ENCODE measurements around the gene ORM2.

ORM2 gene

DNA sequence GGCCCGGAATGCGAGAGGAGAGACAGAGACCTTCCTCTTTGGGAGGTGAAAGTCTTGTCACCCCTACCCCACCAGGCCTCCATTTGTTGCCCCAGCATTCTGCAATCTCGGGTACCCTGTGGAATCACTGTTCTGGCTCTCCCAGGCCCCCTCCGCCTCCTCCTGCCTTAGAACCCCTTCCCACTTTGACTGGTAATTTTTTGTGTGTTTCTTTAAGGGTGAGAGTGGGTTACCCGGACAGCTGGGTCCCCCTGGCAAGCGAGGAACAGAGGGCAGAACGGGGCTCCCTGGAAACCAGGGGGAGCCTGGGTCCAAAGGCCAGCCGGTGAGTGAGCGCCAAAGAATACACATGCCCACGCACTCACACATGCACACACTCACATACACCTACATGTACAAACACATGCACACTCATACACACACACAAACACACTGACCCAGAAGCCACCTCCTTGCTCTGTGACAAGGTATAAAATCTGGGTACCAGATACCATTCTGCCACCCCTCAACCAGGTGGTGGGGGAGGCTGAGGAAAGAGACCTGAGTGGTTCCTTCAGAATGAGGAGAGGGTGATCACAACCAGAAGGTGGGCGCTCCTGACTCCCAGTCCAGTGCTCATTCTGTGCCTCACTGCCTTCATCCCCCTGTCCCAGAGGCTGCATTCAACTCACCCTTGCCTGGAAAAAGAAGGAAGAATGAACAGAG lies 37.6 kb upstream of the ORM2 start:
- no peak overlapping the region for H3K4me3 ChIP-seq (ENCODE audit: low read depth, low read length)

DNA sequence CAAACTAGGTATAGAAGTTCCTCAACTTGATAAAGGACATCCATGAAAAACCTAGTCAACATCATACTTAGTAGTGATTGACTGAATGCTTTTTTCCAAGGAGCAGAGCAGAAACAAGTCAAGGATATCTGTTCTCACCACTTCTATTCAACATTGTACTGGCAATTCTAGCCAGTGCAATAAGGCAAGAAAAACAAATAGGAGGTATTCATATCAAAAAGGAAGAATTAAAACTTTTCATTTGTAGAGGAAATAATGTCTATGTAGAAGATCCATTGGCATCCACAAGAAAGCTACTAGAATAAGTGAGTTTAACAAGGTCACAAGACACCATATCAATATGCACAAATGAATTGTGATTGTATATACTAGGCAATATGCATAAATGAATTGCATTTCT lies 35.0 kb upstream of the ORM2 start:
- no peak overlapping the region for H3K4me3 ChIP-seq (ENCODE audit: low read depth, low read length)

DNA sequence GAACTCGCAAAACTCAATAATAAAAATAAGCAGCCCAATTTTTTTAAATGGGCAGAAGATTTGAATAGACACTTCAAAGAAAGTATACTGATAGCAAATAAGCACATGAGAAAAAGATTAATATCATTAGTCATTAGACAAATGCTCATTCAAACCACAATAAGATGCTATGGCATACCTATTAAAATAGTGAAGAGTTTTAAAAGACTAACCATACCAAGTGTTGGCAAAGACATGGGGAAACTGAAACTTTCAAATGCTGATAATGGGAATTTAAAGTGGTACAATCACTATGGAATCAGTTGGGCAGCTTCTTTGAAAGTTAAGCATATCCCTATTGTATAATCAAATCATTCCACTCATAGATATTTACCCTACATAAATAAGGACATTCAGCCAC lies 33.3 kb upstream of the ORM2 start:
- no peak overlapping the region for H3K4me3 ChIP-seq (ENCODE audit: low read depth, low read length)

DNA sequence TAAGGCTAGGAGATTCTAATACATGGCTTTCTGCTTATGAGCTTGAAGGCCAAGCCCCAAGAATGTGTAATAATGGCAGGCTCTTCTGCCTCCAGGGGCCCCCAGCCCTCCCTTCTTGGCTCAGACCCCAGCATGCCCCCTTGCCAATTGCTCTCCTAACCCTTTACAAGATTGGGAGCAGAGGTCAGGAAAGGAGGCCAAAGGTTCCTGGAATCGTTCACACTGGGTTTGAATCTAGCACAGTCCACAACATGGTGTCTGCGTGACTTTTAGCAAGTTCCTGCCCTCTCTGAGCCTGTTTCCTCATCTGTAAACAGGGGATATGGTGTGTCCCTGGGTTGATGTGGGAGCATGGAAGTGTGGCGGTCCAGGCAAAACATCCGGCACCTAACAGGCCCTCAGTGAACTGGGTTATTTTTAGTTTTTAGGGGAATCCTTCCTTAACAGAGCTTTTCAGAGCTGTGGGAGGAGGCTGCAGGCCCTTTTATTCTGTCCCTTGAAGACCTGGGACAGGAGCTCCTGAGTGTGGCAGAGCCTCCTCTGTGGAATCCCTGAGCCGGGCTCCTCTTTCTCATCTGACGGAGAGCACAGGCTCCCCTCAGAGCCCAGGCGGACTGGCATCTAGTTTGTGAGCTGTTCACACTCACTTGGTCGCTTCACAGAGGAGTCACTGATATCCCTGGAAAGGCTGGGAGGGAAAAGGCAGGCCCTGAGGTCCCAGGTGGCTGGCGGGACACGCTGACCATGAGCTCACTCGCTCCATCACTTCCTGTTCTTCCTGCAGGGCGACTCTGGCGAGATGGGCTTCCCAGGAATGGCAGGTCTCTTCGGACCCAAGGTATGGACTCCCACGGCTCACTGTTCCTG lies 30.1 kb upstream of the ORM2 start:
- no peak overlapping the region for H3K4me3 ChIP-seq (ENCODE audit: low read depth, low read length)

DNA sequence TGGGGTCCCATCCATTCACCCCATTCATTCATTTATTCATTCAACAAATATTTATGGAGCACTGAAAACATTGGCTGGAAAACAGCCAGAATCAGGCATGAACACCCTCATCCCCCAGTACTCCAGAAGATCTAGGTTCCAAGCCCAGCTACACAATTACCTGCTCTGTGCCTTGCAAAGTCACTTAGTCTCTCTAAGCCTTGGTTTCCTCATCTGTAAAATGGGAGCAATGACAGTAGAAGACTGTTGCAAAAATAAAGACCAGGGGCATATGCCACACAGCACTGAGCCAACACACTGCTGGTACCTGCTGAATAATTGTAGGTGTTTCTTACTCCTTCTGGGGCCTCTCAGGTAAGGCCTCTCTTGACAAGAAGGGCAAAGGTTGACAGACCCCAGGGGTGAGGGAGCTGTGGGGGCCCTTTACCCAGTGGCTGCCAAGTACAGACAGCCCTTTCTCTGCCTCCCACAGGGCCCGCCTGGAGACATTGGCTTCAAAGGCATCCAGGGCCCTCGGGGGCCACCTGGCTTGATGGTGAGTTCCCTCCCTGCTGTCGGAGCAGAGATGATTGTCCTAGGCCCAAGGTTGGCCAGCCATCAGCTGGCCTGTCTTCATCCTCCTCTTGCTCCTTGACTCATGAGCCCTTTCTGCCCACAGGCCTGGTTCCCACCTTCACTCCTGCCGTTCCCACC lies 29.4 kb upstream of the ORM2 start:
- no peak overlapping the region for H3K4me3 ChIP-seq (ENCODE audit: low read depth, low read length)

DNA sequence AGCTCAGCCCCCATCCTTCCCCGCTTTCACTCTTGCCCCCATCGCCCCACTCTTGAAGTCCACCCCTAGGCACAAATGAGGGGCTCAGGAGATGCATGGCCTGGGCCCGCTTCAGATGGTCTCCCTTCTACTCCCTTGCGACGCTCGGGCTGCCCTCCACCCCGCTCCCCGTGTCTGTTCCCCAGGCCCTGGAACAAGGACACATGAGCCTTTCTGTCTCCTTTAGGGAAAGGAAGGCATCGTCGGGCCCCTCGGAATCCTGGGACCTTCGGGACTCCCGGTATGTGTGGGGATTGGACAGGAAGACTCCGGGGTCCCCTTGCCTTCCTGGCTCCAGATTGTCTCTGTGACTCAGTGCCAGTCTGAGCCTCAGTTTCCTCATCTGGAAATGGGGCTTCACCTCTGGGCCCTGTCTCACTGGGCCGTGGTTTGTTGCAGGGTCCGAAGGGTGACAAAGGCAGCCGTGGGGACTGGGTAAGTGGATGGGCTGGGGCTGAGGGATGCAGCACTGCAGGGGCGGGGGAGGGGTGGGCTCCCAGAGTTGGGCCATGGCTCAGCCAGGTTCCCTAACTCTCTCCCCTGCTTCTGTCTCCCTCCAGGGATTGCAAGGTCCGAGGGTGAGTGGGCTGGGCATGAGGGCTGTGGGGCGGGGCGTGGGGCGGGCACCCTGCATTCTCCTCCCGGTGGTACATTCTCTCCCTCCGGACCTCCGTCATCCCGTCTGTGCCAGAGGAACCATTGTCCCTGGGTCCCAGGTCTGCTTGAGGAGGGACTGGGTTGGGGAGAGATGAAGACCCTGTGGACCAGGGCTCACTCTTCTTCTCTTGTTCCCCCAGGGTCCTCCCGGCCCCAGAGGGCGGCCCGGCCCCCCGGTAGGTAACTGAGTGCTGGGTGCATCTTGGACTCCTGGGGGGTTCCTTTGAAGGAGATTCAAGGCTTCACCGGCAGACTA lies 28.5 kb upstream of the ORM2 start:
- H3K4me3 ChIP-seq (ENCODE audit: low read depth, low read length): no peak overlapping the region

DNA sequence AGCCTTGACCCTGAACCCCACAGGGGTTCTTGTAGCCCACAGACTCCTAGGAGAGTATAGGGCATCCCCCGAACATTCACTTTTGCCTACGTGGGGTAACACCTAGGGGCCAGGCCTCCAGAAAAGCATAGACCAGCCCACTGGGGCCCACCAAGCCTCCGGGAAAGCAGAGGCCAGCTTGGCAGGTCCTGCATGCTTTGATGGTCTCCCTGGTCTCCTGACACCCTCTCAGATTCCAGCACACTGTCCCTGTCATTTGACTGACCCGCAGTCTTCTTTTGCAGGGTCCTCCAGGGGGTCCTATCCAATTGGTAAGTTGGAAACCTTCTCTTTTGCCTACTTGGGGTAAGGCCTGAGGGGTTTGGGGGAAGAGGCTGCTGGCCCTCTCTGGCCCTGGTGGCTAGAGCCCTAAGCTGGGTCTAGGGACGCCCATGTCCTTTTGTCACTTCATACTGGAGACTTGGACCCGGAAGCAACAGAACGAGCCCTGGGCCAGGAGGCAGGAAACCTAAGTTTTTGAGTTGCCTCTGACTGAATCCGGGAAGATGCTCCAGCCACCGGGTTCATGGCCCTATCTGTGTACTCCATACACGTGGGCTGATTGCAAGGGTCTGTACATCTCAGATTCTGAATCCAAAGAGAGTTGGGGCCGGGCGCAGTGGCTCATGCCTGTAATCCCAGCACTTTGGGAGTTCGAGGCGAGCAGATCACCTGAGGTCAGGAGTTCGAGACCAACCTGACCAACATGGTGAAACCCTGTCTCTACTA lies 27.7 kb upstream of the ORM2 start:
- H3K4me3 ChIP-seq (ENCODE audit: low read depth, low read length): no peak overlapping the region

DNA sequence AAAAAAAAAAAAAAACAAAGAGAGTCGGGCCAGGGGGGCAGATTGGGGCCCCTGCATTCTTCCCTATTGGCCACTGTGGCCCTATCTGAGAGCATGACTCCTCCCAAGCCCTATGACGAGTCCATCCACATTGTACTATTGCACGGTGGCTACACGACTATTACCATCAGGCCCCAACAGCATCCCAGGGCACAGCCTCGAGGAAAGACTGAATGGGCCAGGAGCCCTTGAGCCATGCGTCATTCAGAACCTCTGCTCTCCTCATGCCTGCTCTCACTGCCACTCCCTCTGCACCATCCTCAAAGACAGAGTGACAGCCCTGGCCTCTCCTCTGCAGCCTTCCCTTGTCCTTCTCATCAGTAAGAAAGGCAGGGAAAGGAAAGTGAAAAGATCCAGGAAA lies 26.9 kb upstream of the ORM2 start:
- no peak overlapping the region for H3K4me3 ChIP-seq (ENCODE audit: low read depth, low read length)

DNA sequence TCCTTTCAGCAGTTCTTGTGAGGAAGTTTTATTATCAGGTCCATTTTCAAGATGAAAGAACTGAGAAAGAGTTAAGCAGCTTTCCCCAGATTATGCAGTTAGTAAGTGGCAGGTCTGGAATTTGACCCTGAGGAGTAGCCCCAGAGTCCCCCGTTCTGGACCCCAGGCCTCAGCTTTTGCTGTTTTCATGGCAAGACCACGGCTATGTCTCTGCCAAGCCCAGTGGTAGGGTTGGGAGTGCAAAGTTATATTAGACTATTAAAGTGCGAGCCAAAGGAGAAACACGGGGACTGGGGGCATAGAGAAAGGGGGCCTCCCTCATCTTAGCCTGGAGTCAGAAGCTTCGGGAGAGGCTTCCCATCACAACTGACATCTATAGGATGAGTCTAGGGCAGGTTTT lies 26.1 kb upstream of the ORM2 start:
- no peak overlapping the region for H3K4me3 ChIP-seq (ENCODE audit: low read depth, low read length)

DNA sequence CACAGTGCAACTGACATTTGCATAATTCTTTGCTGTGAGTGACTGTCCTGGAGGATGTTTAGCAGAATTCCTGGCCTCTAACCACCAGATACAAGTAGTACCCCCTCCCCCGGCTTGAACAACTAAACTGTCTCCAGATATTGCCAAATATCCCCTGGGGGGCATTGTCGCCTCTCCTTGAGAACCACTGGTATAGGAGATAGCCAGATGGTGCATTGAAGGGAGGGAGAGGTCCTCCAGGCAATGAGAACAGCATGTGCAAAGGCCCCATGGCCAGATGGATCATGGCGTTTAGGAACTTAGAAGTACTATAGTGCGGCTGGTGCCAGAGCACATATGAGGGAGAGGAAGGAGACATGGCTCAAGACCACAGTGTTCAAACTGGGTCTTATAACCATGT lies 25.7 kb upstream of the ORM2 start:
- no peak overlapping the region for H3K4me3 ChIP-seq (ENCODE audit: low read depth, low read length)

DNA sequence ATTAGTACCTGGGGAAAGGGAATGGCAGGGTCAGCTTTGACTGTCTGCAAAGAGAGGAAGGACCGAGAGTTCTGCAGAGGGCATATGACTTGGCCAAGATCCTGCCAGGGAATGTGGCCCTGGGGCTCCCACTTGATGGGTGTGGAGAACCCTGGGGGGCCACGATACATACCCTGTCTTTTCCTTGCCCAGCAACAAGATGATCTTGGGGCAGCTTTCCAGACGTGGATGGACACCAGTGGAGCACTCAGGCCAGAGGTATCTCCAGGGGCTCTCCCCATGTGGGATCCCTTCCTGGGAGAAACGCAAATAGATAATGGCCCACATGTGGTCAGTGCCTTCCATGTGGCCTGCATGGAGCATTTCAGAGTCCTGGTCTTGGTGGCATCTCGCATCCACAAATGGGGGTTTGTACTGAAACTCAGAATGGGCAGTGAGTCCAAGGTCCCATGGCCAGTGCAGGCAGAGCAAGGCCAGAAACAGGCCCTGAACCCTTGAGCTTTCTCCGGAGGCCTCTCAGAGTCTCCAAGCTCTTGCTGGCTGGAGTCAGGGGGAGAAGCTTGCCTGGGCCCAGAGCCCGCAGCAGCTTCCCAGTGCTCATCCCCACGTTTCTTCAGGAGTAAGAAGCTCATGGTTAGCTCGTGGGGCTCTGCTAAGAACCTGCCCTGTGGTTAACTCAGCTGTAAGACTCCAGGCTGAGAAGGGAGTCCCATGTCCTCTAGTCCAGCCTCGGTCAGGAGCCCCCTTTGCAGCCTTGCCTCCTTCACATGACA lies 25.1 kb upstream of the ORM2 start:
- no peak overlapping the region for H3K4me3 ChIP-seq (ENCODE audit: low read depth, low read length)

DNA sequence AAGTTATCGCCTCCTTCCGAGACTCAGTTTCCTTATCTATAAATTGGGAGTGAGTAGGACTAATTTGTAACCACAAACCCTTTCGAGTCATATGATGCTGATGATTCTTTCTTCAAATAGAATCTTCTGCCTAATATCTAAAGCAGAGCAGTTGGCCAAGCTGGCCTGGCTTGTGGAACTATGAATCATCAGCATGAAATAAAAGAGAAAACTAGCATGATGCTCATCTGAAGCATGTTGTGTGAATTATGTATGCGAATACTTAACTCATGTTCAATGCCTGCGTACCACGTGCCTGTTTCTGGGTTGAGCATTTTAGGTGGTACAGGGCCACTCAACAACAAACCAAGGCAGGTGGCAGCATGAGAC lies 21.8 kb upstream of the ORM2 start:
- no peak overlapping the region for H3K4me3 ChIP-seq (ENCODE audit: low read depth, low read length)

DNA sequence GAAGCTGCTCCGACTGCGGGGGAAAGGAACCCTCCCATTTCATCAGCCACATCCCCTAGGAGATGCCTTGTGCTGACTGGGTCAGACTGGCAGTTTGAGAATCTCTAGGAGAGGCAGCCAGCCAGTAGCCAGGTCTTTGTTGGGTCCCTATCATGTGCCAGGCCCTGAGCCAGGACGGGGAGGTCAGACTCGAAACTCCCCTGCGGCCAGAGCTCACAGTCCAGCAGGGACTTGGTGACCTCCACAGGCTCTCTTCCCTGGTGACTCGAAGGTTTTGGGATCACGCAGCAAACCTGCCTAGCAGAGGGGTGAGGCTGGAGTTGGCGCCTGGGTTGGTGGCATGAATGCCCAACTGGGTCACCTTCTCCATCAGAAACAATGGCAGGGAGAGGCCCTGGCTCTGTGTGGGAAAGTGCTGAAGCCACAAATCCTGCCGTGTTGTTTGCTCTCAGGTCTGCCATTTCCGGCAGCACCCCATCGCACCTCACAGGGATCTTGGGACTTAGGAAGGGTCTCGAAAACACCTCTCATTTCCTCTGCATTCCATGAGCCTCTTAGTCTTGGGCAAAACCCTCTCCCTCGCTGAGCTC lies 21.2 kb upstream of the ORM2 start:
- no peak overlapping the region for H3K4me3 ChIP-seq (ENCODE audit: low read depth, low read length)

DNA sequence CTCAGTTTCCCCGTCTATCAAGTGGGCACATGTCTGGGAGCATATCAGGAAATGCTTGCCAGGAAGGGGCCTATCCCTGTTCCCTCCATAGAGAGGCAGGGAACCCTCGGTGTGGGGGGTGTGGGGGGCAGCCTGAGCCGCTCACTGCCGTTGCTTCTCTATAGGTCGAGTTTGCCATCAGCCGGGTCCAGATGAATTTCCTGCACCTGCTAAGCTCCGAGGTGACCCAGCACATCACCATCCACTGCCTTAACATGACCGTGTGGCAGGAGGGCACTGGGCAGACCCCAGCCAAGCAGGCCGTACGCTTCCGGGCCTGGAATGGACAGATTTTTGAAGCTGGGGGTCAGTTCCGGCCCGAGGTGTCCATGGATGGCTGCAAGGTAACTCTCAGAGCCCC lies 20.6 kb upstream of the ORM2 start:
- no peak overlapping the region for H3K4me3 ChIP-seq (ENCODE audit: low read depth, low read length)

DNA sequence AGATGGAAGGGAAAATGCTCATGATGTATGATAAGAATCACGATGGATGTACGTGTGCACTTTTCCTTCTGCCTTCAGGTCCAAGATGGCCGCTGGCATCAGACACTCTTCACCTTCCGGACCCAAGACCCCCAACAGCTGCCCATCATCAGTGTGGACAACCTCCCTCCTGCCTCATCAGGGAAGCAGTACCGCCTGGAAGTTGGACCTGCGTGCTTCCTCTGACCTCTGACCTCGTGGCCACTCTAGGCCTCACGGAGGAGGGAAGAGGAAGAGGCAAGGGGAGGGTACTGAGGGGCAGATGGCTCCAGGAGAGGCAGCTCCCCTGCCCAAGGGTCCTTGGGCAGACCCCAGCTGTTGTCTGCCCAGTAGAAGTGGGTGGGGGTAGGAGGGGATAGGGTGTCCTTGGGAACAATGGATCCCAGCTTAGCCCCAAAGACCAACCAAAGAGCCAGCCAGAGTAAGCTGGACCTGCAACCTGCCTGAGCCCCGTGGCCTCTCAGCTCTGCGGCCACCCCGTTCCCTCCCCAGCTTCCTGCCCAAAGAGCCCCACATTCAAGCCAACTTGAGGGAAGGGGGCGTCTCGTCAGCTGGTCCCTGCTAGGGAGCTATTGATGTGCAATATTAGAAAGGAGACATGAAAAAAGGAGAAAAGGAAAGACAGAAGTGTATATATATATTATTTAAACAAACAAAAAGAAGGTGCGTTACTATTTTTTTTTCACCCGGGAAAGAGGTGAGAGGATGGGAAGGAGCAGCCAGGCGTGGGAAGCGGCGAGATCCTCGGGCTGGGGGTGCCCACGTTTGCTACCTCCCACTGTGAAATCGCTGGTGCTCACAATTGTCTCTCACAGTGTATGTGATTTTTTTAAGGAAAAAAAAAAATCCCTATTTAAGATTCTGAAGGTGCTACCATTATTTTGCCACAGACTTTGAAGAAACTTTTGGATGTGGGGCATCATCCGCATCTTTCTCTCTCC lies 18.9 kb upstream of the ORM2 start:
- no peak overlapping the region for H3K4me3 ChIP-seq (ENCODE audit: low read depth, low read length)

DNA sequence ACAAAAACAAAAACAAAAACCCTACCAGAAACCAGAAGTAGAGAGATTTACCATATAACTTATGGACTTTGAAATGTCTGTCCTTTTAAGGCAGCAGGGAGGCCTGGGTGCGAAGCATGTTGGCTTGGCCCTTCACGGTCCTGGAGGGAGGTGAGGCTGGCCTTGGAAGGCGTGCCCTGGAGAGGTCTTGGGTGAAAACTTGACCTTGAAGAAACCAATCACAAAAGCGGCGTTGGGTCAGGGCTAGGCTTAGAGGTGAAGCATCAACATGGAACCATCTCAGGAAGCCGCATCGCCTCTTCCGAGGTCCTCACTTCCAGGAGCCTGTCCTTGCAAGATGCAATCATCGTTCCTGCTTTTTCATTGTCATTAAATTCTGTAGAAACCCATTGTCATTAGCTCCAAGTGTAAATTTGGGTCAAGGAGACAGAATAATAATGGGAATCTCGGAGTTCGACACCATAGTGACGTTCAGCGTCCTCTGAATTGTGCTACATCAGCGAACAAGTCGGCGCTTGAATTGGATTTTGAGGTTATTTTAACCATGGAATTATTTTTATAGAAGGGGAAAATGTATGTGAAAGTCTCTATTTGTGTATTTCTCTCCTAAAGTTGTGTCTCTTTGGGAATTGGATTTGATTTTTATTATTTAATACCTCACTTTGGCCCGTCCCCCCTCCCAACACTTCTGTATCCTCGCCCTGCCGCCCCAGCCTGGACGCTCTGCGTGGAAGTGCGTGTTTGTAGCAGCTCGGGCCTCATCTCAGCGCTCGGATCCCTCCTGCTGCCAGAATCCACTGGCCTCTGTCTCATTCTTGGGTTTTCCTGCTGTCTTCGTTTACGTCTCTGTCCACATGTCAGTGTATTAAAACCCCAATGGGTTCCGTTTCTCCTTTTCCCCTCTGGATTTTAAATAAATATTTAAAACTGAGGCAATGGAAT lies 17.8 kb upstream of the ORM2 start:
- H3K4me3 ChIP-seq (ENCODE audit: low read depth, low read length): no peak overlapping the region

DNA sequence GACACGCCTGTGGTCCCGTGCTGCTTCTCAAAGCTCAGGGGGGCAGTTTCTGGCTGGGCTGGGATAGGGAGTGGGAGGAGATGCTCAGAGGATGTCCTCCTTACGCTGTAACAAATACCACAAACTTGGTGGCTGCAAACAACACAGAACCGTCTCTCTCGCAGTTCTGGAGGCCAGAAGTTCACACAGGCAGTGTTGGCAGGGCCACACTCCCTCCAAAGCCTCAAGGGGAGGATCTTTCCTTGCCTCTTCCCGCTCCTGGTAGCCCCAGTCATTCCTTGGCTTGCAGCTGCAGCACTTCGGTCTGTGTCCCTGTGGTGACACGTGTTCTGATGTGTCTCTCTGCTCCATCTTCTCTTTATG lies 17.2 kb upstream of the ORM2 start:
- H3K4me3 ChIP-seq (ENCODE audit: low read depth, low read length): no peak overlapping the region
